ENCODE results near the gene BMP7. TPM values are rescaled to one million over a fixed set of nuclear protein-coding genes. Genes with fewer than 3 reads are reported as not detected.
"Not testable (repeated sequence)": the region's sequence is repeated elsewhere in the genome, so short reads cannot be mapped to it uniquely, and the experiment has no call there.

BMP7 gene
- total RNA-seq, 1 donor from 2014 or later: not detected

DNA sequence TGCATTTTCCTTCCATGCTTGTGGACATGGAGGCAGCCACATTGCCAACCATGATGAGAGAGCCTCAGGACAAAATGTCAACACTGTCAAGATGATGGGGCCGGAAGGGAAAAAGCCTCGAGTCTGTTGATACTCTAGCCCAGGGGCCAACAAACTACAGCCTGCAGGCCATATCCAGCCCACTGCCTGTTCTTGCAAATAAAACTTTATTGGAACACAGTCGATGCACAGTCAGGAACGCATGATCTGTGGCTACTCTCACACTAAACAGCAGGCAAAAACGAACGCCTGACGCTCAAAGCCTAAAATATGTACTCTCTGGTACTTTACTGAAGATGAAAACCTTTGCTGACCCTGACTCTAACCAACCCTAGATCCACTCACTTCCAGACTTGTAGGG is 72.3 kb downstream of the BMP7 start:
- DNase-seq (ENCODE audit: low read depth, low spot score): no peak

DNA sequence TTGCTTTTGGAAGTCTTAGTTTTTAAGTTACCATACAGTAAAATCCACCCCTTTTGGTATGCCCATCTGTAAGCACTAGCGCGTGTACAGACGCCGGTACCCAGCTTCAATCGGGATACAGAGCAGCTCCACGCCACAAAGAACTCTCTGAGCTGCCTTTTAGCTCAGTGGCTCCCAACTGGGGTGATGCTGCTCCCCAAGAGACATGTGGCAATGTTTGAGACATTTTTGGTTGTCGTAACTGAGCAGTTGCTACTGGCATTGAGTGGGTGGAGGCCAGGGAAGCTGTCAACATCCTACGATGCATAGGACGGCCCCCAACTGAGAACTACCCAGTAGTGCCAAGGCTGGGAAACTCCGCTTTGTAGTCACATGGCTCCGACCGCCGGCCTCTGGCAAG is 73.3 kb downstream of the BMP7 start:
- DNase-seq (ENCODE audit: low read depth, low spot score): no peak

DNA sequence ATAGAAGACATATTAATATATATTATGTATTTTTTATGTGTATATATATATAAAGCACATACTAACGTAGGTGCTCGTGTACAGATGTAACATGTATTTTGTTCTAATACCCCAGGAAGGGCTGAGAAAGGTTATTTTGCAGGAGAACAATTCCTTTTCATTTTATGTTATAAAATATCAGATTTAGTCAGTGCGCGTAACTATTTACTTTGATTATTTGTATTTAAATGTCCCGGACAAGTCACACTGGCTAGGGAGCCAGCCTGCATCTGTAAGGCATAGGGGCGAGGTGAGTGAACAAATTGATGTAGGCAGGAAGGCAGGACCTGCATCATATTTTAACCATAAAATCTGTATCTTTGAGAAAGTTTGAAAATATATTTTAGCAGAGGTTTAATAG is 74.1 kb downstream of the BMP7 start:
- no peak for DNase-seq (ENCODE audit: low read depth, low spot score)

DNA sequence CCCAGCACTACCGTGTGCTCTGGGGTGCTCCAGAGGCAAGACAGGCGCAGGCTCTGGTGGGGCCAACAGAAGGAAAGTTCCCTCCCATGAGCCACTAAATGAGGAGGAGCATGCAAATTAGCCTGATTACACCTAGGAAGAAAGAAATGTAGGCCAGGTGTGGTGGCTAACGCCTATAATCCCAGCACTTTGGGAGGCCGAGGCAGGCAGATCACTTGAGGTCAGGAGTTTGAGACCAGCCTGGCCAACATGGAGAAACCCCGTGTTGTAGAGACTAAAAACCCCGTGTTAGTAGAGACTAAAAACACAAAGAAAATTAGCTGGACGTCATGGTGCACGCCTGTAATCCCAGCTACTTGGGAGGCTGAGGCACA is 75.2 kb downstream of the BMP7 start:
- not testable (repeated sequence) for DNase-seq (ENCODE audit: low read depth, low spot score)

DNA sequence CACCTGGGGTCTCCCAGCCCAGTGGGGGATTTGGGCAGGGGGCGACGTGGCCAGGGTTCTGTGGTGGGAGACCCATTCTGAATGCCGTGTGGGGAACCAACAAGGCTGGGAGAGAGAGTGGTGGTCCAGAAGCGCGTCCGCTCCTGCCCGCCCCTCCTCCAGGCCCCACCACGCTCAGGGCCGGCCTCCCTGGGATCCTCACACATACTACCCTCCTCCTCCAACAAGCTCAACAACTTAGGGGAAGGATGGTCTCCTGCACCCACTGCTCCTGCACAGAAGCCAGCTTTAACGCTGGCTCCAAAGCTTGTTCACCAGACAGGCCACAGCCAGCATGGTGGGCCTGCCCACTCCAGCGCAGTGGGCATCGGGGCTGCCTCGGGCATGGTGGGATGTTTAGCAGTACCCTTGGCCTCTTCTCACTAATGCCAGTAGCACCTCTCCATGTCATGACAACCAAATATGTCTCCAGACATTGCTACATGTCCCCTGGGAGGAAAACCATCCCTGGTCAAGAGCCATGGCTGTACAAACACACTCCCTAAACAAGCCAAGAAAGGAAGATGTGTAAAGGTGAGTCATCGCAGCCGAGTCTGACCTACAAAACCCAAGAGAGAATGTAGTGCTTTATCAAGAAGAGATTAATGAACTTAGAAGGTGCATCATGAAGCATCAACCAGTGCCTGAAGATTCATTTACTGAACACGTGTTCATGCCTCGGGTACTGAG is 75.7 kb downstream of the BMP7 start:
- no peak for DNase-seq (ENCODE audit: low read depth, low spot score)

DNA sequence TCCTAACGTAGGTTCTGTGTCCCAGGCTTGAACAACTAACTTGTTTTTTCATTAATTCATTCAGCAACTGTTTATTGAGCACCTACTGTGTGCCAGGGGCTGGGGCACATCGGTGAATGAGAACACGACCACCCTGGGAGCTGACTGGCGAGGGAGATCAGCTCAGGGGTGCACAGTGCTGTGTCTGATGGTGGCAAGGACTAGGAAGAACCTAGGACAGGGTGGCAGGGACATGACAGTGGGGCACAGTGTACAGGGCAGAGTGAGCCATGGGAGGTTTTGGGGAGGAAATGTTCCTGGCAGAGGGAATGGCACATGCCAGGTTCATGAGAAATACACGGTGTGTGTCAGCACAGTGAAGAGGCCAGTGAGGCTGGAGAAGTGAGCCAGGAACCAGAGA is 76.7 kb downstream of the BMP7 start:
- DNase-seq (ENCODE audit: low read depth, low spot score): no peak

DNA sequence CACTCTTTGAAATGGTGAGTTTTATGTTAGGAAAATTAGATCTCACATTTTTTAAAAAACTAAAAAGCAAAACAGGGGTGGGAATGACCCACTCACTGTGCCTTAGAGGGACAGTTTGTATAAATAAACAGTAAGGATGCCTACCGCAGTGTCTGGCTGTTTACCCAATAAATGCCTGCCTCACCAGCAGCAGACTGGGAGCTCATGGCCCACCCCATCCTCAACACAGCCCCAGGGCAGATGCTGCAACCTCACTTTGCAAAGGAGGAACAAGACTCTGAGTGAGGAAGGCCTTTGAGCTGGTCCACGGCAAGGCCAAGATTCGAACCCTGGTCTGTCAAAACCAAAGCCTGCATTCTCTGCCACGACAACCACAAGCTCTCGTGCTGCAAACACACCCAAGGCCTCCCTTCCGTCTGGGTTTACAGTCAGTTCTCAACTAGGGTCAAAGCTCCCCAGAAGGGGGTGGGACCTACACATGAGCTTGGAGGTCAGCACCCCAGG is 77.8 kb downstream of the BMP7 start:
- no peak for DNase-seq (ENCODE audit: low read depth, low spot score)

DNA sequence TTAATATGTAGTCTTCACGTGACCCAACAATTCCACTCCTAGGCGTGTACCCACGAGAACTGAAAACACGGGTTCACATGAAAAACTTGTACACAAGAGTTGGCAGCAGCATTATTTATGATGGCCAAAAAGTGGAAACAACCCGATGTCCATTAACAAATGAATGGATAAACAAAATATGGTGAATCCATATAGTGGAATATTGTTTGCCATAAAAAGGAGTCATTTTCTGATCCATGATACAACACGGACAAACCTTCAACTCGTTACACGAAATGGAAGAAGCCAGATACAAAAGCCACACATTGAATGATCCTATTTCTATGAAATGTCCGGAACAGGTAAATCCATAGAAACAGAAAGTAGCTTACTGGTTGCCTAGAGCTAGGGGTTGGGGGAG is 78.4 kb downstream of the BMP7 start:
- no peak for DNase-seq (ENCODE audit: low read depth, low spot score)

DNA sequence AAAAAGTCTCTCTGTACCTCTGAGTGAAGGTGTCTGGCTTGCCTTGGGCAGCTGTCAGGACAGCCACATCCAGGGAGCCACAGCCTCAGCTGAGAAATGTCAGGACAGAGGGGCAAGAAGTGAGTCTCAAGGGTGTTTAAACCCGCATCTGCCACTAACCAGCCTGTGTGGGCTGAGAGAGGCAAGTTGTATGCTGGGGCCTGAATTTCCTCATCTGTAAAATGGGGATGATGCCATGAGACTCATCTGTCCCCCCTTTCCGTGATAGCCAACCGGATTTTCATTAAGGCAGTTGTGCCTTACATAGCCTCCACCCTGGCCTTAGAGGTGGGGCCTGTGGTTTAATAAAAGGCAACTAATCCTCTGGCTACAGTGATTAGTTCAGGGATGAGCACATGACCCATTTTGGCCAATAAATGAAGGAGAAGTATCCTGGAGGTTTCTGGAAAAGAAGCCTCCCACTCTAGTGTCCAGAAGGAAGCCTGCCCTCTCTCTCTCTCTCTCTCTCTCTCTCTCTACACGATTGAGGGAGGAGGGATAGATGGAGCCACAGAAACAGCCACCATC is 79.3 kb downstream of the BMP7 start:
- no peak for DNase-seq (ENCODE audit: low read depth, low spot score)

DNA sequence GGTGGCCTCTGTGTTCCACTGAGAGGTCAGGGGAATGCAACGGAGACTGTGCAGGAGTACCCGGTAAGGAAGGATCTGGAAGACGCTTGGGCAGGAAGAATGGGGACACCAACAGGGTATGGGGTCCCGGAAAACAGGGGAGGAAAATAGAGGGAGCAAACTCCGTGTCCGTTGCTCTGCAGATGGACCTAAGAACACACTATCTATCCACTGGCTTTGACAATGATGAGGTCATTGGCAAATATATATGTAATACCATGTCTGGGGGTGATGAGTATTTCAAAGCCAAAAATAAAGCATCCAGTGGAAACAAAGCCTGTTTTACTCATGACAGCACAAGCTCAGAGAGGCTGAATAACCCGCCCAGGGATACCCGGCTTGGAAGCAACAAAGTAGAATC is 80.2 kb downstream of the BMP7 start:
- DNase-seq (ENCODE audit: low read depth, low spot score): no peak

DNA sequence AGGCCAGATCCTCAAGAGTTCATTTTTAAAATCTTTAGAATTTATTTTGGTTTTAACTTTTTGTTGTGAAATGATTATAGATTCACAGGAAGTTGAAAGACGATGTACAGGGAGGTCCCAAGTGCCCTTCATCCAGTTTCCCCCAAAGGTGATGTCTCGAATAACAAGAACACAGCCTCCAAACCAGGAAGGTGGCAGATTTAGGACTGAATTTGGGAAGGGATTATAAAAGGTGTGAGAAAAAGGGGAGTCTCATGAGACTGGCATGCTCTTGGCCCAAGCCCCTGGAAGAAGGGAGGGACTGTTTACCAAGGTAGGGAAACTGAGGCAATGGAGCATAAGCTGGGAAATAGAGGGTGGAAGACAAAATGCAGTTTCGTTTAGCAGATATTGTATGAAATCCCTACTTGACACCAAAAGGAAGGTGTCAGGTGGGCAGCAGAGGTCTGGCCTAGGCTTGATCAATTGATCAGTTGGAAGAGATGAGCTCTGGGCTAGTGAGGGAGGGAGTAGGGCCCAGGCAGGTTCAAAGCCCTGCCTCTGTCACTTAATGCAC is 81.2 kb downstream of the BMP7 start:
- no peak for DNase-seq (ENCODE audit: low read depth, low spot score)

DNA sequence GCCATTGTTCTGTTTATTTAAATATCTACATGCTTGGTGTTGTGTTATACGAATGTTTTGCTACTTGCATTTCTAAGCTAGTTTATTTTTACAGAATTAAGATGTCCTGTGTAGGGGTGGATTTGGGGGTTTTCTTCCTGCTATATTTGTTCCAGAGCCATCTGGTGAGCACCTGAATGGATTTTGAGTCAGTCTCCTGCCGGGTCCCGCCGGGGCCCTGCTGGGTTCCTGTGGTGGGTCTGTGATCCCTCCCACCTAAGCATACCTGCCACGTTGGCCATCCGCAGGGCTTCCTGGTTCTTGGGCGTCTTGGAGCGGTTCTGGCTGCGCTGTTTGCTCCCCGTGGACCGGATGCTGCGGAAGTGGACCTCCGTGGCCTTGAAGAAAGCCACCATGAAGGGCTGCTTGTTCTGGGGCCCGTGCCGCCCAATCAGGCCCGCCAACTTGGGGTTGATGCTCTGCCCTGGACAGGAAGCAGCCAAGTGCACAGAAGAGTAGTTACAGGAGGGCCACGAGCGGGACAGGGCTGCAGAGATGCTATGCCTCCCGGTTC is 82.9 kb downstream of the BMP7 start:
- no peak for DNase-seq (ENCODE audit: low read depth, low spot score)

DNA sequence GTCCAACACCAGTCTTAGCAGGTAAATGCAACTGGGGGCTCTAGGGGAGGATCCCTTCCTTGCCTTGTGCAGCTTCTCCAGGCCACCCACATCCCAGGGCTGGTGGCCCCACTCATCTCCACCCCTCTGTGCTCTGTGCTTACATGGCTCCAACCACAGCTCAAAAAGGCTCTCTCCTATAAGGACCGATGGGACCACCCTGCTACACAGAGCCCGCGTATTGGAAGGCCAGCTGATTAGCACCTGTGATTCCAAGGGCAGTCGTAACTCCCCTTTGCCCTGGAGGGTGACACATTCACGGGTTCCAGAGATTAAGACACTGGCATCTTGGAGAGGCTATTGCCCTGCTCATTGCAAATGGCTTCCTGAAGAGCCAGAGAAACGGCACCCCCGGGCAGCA is 84.8 kb downstream of the BMP7 start:
- no peak for DNase-seq (ENCODE audit: low read depth, low spot score)

DNA sequence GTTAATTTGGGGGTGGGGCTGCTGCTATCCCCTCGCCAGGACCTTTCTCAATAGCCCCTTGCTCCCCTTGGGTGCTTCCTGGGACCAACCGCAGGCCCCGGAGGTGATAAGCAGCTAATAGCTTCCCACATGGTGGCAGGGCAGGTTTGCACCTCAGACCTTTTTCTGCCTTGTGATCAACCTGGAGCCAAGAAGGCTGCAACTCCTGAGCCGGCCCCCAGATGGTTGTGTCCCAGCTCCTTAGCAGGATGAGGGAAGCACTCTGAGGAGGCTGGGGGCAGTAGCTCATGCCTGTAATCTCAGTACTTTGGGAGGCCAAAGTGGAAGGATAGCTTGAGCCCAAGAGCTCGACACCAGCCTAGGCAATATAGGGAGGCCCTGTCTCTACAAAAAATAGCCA is 85.5 kb downstream of the BMP7 start:
- DNase-seq (ENCODE audit: low read depth, low spot score): no peak

DNA sequence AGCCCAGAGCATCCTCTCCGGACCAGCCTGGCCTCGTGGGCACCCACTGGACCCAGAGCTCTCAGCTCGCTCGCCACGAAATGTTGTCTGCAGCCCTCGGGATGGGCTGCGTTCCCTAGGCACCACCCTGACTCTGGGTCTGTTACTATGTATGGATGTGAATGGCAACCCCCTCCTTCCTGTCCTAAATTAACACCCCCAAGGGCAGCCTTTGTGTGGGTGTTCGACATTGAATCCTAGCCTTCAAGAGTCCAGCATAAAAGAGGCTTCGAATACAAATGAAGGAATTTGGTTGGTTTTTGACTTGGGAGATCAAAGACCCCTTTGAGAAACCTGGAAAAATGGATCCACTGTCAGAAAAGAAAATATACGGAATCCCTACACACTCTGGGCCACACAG is 86.1 kb downstream of the BMP7 start:
- DNase-seq (ENCODE audit: low read depth, low spot score): no peak

DNA sequence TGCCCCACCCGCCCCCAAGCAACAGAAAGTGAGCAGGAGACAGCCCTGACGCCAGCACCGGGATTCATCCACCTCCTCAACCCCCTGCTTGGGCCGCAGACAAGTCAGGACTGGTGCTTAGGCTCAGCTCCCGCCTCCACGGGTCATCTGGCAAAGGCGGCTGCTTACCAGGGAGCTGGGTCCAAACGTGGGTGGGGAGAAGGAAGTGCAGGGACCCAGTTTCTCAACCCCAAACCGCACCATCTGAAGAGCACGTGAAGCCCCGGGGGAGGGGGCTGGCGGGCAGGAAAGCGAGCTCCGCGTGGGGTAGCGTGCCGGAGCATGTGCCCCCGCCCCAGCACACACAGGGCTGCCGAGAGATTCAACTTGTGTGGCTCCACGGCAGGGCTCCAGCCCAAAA is 87.2 kb downstream of the BMP7 start:
- DNase-seq (ENCODE audit: low read depth, low spot score): no peak

DNA sequence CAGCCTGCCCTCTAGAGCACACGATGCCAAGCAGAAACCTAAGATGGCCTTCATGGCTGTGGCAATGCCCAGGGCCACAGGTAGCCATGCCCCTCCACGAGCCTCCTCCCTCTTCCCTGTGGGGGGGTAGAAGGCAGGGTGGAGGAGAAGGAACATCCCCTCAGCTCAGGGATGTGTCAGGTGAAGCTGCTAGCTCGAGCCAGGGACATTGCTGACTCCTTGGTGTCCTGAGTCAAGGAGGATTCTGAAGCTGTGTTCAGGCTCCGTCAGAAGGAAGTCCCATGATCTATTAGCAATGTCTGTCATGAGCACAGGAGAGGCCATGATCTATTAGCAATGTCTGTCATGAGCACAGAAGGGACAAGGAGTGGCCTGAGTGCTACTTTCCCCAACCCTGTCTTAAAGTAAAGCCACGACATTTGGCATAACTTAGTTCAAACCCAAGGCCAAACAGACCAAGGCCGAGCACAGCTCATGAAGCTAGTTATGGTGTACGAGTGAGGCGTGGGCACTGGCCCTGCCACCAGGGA is 87.8 kb downstream of the BMP7 start:
- DNase-seq (ENCODE audit: low read depth, low spot score): no peak

DNA sequence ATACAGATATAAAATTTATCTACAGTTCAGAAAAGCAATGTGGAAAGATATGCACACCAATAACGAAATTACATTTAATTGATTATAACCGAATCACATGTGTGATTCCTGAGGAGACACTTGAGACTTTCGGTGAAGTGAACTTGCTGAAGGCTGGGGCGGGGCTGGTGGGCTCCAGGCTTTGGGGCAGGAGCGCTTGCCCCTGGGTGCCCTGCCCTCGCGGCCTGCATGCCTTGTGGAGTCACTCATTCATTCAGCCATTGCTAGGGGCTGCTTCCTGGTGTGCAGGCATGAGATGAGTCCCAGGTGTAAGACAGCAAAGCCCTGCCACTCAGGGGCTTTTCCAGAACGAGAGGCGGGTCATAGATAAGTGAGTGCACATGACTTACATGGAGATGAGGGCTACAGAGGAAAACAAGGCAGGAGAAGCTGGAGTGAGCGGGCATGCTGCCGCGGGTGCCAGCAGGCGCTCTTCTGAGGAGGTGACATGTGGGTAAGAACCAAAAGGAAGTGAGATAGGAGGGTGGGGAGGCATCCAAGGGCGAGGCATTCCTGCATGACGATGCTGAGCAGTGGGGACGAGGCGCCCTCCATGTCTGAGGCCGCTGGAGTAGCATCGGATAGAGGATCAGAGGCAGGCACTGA is 88.7 kb downstream of the BMP7 start:
- DNase-seq (ENCODE audit: low read depth, low spot score): no peak

DNA sequence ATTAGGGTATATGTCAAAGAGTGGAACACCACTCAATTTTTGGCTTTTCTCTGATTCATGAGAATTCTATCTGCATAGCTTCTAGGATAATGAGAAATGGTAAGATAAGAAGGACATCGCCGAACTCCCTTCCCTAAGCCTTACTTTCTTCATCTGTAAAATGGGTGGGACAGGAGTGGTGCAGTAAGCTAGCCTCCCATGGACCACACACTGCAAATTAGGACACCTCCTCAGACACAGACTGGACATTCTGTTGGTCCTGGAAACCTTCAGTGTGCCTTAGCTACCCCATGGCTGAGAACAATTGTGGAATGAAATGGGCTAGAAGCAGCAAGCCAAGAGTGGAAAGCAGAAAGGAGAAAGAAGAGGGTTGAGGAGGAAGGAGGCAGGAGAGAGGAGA is 89.6 kb downstream of the BMP7 start:
- no peak for DNase-seq (ENCODE audit: low read depth, low spot score)

DNA sequence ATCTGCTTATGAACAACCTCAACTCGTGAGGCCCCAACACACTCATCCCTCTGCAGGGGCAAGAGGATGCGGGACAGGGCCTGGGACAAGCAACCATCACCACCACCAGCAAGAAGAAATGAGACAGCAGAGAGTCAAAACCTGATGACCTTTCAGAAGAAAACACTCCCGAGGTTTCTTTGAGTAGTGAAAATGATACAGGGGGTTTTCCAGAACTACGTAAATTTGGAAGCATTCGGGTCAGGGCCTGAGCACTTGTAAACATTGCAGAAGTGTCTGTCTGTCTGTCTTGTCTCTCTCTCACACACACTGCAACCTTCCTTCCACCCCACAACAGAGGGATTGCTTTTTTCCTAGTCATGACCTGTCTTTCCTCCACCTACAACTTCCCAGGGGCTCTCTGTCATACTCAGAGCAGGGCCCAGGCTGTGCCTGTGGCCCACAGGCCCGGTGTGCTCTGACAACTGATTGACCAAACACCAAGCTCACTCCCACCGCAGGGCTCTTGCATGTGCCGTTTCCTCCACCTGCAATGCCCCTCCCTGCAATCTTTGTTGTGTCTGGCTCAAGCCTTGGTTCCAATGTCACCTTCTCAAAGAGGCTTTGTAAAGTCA is 90.9 kb downstream of the BMP7 start:
- DNase-seq (ENCODE audit: low read depth, low spot score): no peak

DNA sequence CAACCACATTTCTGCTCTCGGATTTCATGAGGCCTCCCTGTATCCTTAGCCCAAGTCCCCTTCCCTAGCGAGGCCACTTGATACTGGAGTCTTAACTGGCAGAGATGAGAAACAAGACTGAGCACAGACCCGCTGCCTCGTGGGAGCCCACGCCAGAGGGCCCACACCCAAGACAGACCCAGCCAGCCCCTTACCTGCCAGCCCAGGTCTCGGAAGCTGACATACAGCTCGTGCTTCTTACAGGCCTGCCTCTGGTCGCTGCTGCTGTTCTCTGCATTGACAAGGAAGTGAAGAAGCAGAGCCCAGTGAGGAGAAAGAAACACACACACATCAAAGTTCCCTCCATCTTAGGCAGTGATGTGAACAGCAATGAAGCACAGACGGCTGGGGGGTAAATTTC is 91.7 kb downstream of the BMP7 start:
- DNase-seq (ENCODE audit: low read depth, low spot score): no peak

DNA sequence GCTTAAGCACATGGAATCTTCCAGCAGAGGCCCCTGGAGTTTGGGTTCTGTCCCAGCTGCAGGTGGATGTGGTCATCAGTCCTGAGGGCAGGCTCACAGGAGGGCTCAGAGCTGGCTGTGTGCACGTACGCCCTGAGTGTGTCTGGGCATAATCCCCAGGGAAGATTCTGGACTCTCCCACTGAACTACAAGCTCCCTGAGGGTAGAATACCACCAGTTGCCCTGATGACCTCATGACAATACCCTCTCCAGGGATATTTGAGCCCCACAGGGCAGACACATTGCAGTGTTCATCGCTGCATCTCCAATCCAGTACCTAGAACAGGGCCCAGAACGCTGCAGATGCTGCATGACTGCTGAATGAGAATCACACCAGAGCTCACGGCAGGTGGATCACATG is 92.5 kb downstream of the BMP7 start:
- DNase-seq (ENCODE audit: low read depth, low spot score): no peak

Measured in pulmonary artery endothelial cell (primary cell).